Skeletal muscle cell (primary cell): ENCODE data around the gene GNRH2.
"Not testable (repeated sequence)": the region's sequence is repeated elsewhere in the genome, so short reads cannot be mapped to it uniquely, and the experiment has no call there.

Experiments
- DNase-seq: peaks from one replicate; pipeline ENCODE4 v3.0.0-alpha.2; 2010; ENCODE audit warnings: low read depth
- H3K4me3 ChIP-seq: 2 replicates; pipeline ENCODE4 v1.5.1; 2011; ENCODE audit warnings: low read depth, mild to moderate bottlenecking, control low read depth, low read length, moderate library complexity

Gene GNRH2

GRCh38 chr20:3043322-3043721 is at the start of gene GNRH2:
GNRH2 (plus strand) TSS chr20:3043622; CDS start chr20:3044415, 793 bp downstream.
- DNase-seq, result no peak
- H3K4me3 ChIP-seq, result no peak within 1 kb of the TSS

DNA sequence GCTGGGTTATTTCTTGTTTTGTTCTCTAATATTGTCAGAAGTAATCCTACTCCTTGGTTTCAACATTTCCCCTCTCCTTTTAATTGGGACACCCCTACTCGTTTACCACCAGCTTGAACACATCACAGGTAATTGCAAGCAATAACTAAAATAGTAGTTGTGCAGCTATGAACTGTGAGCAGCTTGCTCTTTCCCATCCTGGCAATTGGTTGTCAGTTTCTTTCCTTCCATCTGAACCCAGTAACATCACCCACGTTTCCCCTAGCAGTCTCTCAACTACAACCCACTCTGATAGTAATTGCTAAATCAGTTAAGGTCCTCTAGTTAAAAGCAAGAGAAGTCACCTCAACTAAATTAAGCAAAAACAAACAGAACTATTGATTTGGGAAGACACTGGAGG is 47.6 kb upstream of the GNRH2 start:
- no peak overlapping the region for H3K4me3 ChIP-seq
- no peak for DNase-seq

- DNase-seq, result no peak
Observed at GRCh38 chr20:2998728-2999127, 44.7 kb upstream of the GNRH2 start.

DNA sequence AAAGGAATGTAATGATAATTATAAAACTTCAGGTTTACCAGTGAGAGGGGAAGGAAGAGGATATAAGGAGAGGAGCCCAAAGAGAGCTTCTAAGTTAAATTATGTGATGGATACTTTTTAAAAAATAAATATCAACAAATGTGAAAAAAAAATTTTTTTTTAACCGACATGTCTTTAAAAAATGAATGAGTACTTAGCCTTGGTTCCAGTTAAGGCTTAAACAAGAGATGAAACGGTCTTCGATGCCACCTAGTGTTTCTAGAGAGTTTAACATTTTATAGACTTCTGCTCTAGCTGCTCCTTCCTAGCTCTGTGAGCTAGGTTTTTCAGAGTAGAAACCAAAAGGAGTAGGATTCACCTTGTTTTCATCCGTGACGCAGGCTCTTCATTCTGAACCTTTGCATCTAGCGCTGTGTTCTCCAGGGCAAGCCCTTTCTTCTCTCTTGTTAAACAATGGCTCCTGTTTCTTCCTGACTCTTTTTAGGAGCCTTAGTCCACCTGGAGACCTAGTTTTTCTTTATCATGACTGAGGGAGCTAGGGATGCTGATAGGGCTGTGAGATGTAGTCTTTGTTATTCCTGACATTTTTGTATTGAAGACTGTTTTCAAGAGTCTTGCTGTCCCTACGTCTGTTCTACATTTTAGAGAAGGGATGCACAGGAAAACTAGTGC is 42.4 kb upstream of the GNRH2 start:
- DNase-seq, result peak; percentile 26

More at GRCh38 chr20:2998728-2999127, 44.7 kb upstream of the GNRH2 start:
- no peak overlapping the region for H3K4me3 ChIP-seq

DNA sequence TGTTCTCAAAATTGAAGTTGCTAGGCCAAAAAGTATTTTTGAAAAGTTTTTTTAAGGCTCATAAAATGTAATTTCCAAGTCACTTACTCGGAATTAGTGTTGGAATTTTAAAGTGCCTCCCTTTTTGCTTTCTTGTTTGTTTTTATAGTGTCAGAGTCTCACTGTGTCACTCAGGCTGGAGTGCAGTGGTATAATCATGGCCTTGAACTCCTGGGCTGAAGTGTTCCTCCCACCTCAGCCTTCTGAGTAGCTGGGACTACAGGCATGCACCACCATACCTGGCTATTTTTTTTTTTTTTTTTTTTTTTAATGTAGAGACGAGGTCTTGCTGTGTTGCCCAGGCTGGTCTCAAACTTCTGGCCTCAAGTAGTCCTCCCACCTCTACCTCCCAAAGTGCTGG is 40.0 kb upstream of the GNRH2 start:
- no peak for DNase-seq
- H3K4me3 ChIP-seq, result no peak overlapping the region

More for the DNA sequence above, 42.4 kb upstream of the GNRH2 start:
- H3K4me3 ChIP-seq, result no peak overlapping the region

DNA sequence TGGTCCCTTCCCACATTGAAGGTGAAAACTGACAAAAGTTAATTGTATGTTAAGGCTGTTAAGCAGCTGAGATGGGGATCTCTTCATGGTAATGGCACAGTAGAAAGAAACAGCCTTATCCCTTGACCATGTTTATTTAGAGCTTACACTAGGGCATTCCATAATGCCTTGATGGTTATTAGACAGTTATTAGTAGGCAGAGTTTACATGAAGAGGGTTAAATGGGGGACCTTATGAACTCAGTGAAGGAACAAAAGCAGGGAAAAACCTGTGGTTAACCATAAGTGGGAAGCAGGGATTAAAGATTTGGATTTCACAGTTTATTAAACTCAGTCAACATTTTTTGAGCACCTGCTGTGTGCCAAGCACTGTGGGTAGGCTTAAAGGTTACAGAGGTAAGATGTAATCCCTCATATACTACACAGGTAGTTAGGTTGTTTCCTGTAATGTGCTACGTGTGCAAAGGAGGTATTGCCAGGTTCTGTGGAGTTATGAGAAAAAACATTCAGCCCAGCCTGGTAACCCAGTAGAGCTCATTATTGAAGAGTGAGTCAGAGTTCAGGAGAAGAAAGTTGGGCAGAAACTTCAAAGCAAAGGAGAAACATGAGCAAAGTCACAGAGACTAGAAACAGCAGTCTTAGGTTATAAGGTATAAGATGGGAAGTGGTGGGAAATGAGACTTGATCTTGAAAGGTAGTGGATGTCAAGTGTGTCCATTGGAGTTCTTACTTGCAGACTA is 32.3 kb upstream of the GNRH2 start:
- H3K4me3 ChIP-seq, result no peak overlapping the region
- DNase-seq, result no peak

- H3K4me3 ChIP-seq, result no peak overlapping the region
- DNase-seq, result no peak
Observed at GRCh38 chr20:3011752-3012151, 31.7 kb upstream of the GNRH2 start.

GRCh38 chr20:3013771-3014170 is 29.7 kb upstream of the GNRH2 start:
- no peak overlapping the region for H3K4me3 ChIP-seq
- no peak for DNase-seq

DNA sequence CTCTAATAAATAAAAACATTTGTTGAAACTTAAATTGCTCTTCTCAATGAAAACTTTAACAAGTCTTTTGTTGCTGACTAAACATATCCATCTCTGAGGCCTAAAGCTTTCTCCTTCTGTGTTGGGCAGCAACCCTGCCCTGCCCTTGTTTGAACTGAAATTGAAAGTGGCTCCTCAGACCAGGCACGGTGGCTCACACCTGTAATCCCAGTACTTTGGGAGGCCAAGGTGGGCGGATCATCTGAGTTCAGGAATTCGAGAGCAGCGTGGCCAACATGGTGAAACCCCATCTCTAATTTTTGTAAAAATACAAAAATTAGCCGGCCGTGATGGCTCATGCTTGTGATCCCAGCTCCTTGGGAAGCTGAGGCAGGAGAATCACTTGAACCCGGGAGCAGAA is 29.2 kb upstream of the GNRH2 start:
- H3K4me3 ChIP-seq, result no peak overlapping the region
- DNase-seq, result no peak

DNA sequence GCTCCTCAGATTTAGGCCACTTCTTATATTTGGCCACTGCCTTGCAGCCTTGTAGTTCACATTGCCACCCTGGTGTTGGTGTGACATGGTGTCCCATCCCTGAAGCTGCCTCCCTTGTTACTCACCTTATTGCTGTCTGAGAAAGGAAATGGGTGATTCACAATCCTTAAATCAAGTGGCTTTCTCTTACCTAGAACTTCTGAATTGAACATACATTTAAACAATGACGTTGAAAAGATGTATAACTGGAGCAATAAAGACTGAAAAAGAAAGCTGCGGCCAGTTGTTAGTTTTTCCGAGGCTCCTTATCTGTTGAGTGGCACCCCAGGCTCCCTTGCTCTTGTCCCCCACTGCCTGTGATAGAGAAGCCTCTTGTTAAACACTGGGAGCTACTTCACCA is 28.8 kb upstream of the GNRH2 start:
- no peak overlapping the region for H3K4me3 ChIP-seq
- DNase-seq, result no peak

DNA sequence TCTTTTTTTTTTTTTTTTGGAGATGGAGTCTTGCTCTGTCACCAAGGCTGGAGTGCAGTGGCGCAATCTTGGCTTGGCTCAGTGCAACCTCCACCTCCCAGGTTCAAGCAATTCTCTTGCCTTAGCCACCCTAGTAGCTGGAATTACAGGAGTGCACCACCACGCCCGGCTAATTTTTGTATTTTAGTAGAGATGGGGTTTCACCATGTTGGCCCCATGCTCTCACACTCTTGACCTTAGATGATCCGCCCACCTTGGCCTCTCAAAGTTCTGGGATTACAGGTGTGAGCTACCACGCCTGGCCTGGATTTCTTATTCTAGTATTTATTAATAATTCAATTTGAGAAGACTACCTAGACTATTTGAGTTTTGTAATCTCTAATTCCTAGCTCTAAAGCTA is 28.1 kb upstream of the GNRH2 start:
- not testable (repeated sequence) for H3K4me3 ChIP-seq, DNase-seq

DNA sequence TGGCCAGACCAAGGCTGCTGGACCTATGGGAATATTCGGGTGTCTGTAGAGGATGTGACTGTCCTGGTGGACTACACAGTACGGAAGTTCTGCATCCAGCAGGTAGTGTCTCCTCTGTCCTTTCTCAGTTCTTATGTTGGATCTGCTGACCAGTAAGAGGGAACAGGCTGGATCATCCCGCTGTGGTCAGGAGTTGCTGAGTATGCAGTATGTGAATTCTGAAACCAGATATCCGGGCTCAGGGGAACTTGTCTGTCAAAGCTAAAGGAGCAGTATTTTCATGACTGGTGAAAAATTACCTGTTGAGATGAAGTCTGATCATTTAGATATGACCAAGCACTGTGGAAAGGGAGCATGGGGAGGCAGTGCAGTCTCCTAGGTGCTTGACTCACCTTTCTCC is 22.1 kb upstream of the GNRH2 start:
- H3K4me3 ChIP-seq, result no peak overlapping the region
- no peak for DNase-seq

DNA sequence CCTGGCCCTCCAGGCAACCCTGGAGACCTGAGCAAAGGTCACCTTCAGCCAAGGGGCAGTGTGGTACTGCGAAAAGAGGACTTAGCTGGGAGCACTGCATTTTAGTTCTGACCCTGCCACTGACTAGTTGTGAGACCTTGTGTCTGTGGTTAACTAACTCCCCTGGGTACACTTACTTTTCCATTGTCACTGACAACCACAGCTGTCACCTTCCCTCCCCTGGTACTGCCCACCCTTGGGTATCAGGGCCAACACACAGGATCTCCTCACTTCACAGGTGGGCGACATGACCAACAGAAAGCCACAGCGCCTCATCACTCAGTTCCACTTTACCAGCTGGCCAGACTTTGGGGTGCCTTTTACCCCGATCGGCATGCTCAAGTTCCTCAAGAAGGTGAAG is 21.6 kb upstream of the GNRH2 start:
- no peak overlapping the region for H3K4me3 ChIP-seq
- no peak for DNase-seq

DNA sequence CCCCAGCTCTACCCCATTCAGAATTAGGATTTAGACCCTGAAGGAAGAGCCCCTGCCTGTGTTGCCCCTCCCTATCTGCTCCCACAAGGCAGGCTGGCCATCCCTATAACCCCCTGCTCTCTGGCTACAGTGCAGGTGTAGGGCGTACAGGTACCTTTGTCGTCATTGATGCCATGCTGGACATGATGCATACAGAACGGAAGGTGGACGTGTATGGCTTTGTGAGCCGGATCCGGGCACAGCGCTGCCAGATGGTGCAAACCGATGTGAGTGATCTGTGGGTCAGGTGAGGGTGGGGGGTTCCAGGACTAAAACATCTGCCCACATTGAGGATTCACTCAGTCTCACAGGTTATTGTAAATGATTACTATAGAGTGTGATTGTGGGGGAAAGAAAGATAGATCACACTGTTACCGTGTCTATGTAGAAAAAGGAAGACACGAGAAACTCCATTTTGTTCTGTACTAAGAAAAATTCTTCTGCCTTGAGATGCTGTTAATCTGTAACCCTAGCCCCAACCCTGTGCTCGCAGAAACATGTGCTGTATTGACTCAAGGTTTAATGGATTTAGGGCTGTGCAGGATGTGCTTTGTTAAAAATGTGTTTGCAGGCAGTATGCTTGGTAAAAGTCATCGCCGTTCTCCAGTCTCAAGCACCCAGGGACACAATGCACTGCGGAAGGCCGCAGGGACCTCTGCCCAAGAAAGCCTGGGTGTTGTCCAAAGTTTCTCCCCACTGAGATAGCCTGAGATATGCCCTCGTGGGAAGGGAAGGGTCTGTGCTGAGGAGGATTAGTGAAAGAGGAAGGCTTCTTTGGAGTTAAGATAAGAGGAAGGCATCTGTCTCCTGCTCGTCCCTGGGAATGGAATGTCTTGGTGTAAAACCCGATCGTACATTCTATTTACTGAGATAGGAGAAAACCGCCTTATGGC is 20.6 kb upstream of the GNRH2 start:
- DNase-seq, H3K4me3 ChIP-seq: not testable (repeated sequence)

- H3K4me3 ChIP-seq, result no peak overlapping the region
- no peak for DNase-seq
Observed at GRCh38 chr20:3027987-3028386, 15.4 kb upstream of the GNRH2 start.

DNA sequence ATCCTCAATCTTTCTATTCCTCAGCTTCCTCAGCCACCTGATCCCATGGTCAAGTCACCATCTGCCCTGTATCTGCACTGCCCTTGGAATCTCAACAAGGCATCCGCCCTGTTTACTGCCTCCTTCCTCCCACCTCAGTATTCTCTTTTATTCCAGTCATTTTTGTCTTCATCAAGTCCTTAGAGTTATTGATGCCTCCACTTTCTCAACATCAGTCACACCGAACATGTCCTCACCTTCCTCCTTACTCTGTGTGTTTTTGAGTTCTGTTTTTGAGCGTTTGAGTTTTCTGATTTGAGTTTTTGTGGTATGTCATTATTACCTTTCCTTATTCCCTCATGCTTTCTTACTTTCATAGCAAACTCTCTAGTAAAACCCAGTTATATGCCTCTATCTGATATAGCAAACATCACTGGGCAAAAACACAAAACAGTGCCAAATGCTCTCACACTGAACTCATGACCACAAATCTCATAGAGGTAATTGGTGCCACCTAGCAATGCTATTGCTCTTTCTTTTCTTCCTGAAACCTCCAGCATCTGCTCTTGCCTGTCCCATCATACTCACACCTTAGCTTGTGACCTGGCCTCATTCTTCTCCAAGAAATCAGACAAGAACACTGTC is 11.8 kb upstream of the GNRH2 start:
- H3K4me3 ChIP-seq, result no peak overlapping the region
- DNase-seq, result no peak

GRCh38 chr20:3032624-3033023 is 10.8 kb upstream of the GNRH2 start:
- DNase-seq, result no peak
- H3K4me3 ChIP-seq, result no peak overlapping the region

- H3K4me3 ChIP-seq, result no peak overlapping the region
- DNase-seq, result no peak
Observed at GRCh38 chr20:3037654-3038053, 5.8 kb upstream of the GNRH2 start.

- H3K4me3 ChIP-seq, result no peak overlapping the region
- no peak for DNase-seq
Observed at GRCh38 chr20:3038454-3038853, 5.0 kb upstream of the GNRH2 start.

- no peak overlapping the region for H3K4me3 ChIP-seq
- no peak for DNase-seq
Observed at GRCh38 chr20:3039426-3039825, 4.0 kb upstream of the GNRH2 start.
